ENCODE data around the gene RAB6B.

RAB6B gene

GRCh38 chr3:133880886-133881455 lies 14.7 kb downstream of the RAB6B start:
- no peak for FAIRE-seq

GRCh38 chr3:133880287-133880686 lies 15.4 kb downstream of the RAB6B start:
- no peak for FAIRE-seq

GRCh38 chr3:133878518-133878917 lies 17.2 kb downstream of the RAB6B start:
- FAIRE-seq, result no peak

GRCh38 chr3:133877221-133877620 lies 18.5 kb downstream of the RAB6B start:
- no peak for FAIRE-seq

GRCh38 chr3:133874761-133875438 lies 20.8 kb downstream of the RAB6B start:
- no peak for FAIRE-seq

GRCh38 chr3:133874344-133874743 lies 21.3 kb downstream of the RAB6B start:
- no peak for FAIRE-seq

GRCh38 chr3:133872781-133873180 lies 22.9 kb downstream of the RAB6B start:
- FAIRE-seq, result no peak

GRCh38 chr3:133872161-133872560 lies 23.5 kb downstream of the RAB6B start:
- FAIRE-seq, result no peak

GRCh38 chr3:133871368-133872090 lies 24.2 kb downstream of the RAB6B start:
- FAIRE-seq, result no peak

- no peak for FAIRE-seq
Measured at GRCh38 chr3:133870822-133871221, 24.9 kb downstream of the RAB6B start.

GRCh38 chr3:133869586-133869985 lies 26.1 kb downstream of the RAB6B start:
- FAIRE-seq, result no peak

GRCh38 chr3:133868758-133869475 lies 26.8 kb downstream of the RAB6B start:
- FAIRE-seq, result no peak

GRCh38 chr3:133868186-133868585 lies 27.5 kb downstream of the RAB6B start:
- FAIRE-seq, result no peak

GRCh38 chr3:133866141-133866540 lies 29.5 kb downstream of the RAB6B start:
- no peak for FAIRE-seq

- no peak for FAIRE-seq
Measured at GRCh38 chr3:133865136-133865855, 30.4 kb downstream of the RAB6B start.

- no peak for FAIRE-seq
Measured at GRCh38 chr3:133864616-133865015, 31.1 kb downstream of the RAB6B start.

- FAIRE-seq, result no peak
Measured at GRCh38 chr3:133863911-133864310, 31.8 kb downstream of the RAB6B start.

GRCh38 chr3:133862161-133862560 lies 33.5 kb downstream of the RAB6B start:
- FAIRE-seq, result no peak

- no peak for FAIRE-seq
Measured at GRCh38 chr3:133860519-133860918, 35.2 kb downstream of the RAB6B start.

GRCh38 chr3:133859381-133860234 lies 36.1 kb downstream of the RAB6B start:
- no peak for FAIRE-seq

GRCh38 chr3:133857767-133858166 lies 37.9 kb downstream of the RAB6B start:
- no peak for FAIRE-seq

- FAIRE-seq, result no peak
Measured at GRCh38 chr3:133856316-133856715, 39.4 kb downstream of the RAB6B start.

Data from G401.6 (cell line).